Measurements from ENCODE around the gene AKR1A1. TPM values are rescaled to one million over a fixed set of nuclear protein-coding genes. Genes with fewer than 3 reads are reported as not detected.

The AKR1A1 gene
- total and polyA plus RNA-seq, 2 experiments from 2014 or later, result 186 to 275 TPM

DNA sequence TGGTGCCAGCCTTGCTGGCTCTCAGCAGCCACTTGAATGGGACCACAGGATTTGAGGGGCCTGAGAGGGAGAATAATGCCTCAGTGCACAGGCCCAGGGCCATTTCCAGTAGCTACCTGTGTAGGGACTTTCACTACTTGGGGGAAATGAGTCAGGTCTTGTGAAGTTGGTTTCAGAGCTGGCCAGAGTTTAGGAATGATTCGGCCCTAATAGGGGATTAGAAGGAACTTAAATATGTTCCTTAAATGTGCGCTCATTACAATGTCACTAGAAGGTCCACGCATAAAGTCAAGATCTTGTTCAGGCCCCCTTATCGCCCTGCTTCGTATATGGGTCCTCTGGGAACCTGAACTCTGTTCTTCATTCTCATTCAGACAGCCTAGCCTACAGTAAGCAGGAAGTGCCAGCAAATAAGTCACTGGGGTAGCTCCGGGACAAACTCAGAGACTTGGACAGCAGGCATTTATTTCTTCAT lies 5.6 kb upstream of the AKR1A1 start (continued):
- TF ChIP-seq, protein P1, sequence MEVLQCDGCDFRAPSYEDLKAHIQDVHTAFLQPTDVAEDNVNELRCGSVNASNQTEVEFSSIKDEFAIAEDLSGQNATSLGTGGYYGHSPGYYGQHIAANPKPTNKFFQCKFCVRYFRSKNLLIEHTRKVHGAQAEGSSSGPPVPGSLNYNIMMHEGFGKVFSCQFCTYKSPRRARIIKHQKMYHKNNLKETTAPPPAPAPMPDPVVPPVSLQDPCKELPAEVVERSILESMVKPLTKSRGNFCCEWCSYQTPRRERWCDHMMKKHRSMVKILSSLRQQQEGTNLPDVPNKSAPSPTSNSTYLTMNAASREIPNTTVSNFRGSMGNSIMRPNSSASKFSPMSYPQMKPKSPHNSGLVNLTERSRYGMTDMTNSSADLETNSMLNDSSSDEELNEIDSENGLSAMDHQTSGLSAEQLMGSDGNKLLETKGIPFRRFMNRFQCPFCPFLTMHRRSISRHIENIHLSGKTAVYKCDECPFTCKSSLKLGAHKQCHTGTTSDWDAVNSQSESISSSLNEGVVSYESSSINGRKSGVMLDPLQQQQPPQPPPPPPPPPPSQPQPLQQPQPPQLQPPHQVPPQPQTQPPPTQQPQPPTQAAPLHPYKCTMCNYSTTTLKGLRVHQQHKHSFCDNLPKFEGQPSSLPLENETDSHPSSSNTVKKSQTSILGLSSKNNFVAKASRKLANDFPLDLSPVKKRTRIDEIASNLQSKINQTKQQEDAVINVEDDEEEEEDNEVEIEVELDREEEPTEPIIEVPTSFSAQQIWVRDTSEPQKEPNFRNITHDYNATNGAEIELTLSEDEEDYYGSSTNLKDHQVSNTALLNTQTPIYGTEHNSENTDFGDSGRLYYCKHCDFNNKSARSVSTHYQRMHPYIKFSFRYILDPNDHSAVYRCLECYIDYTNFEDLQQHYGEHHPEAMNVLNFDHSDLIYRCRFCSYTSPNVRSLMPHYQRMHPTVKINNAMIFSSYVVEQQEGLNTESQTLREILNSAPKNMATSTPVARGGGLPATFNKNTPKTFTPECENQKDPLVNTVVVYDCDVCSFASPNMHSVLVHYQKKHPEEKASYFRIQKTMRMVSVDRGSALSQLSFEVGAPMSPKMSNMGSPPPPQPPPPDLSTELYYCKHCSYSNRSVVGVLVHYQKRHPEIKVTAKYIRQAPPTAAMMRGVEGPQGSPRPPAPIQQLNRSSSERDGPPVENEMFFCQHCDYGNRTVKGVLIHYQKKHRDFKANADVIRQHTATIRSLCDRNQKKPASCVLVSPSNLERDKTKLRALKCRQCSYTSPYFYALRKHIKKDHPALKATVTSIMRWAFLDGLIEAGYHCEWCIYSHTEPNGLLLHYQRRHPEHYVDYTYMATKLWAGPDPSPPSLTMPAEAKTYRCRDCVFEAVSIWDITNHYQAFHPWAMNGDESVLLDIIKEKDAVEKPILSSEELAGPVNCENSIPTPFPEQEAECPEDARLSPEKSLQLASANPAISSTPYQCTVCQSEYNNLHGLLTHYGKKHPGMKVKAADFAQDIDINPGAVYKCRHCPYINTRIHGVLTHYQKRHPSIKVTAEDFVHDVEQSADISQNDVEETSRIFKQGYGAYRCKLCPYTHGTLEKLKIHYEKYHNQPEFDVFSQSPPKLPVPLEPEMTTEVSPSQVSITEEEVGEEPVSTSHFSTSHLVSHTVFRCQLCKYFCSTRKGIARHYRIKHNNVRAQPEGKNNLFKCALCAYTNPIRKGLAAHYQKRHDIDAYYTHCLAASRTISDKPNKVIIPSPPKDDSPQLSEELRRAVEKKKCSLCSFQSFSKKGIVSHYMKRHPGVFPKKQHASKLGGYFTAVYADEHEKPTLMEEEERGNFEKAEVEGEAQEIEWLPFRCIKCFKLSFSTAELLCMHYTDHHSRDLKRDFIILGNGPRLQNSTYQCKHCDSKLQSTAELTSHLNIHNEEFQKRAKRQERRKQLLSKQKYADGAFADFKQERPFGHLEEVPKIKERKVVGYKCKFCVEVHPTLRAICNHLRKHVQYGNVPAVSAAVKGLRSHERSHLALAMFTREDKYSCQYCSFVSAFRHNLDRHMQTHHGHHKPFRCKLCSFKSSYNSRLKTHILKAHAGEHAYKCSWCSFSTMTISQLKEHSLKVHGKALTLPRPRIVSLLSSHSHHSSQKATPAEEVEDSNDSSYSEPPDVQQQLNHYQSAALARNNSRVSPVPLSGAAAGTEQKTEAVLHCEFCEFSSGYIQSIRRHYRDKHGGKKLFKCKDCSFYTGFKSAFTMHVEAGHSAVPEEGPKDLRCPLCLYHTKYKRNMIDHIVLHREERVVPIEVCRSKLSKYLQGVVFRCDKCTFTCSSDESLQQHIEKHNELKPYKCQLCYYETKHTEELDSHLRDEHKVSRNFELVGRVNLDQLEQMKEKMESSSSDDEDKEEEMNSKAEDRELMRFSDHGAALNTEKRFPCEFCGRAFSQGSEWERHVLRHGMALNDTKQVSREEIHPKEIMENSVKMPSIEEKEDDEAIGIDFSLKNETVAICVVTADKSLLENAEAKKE (CRISPR knock-in tag; IDR thresholded peaks at IDR 0.05), result no peak
- TF ChIP-seq NANOG (IDR thresholded peaks at IDR 0.05; ENCODE audit: borderline replicate concordance) (no peak), POLR2AphosphoS5 (IDR thresholded peaks at IDR 0.05; ENCODE audit: low read depth) (no peak), CREB1 (CRISPR knock-in tag; IDR thresholded peaks at IDR 0.05; ENCODE audit: low read depth) (no peak)

DNA sequence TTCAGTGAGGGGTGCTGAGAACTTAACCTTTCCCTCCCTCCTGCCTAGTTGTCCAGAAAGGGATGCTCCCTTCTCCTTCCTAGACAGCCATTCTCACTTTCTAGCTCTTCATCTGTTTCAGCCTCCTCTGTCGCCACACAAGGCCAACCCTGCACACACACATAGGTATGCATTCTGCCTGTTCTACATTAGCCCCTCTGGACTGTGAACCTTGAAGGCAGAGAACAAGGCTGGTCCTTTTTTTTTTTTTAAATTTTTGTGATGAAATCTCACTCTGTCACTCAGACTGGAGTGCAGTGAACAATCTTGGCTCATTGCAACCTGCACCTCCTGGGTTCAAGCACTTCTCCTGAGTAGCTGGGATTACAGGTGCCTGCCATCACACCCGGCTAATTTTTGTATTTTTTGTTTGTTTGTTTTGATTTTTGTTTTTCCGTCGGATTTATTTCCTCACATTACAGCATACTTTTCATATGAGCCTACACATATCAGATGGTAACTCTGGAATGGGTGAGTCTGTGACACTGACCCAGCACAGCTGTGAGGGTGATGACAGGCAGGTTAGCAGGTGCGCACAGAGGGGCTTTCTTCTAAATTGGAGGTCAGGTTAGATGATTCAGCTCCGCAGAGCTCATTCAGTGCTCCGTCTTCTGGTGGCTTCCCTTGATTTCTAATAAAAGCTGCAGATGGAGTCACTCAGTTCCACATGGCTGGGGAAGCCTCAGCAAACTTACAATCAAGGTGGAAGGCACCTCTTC lies 4.9 kb upstream of the AKR1A1 start:
- peaks cover 5% of the 10 kb centered on the region; the same call in 1 of the 2 replicates for H3F3A ChIP-seq (replicated peaks; ENCODE audit: low read depth)
- no peaks in the 10 kb centered on the region for H3K27me3 ChIP-seq (ENCODE audit: insufficient read depth)
- H2AFZ ChIP-seq, result peak overlapping the region; percentile 86
- H3K36me3 ChIP-seq (ENCODE audit: insufficient read depth), result no peaks in the 10 kb centered on the region
- H3K27ac ChIP-seq (ENCODE audit: low read depth), result no peak overlapping the region
- DNase-seq (ENCODE audit: low spot score) (no peak), ATAC-seq (no peak)
- H3K27me3 Mint-ChIP-seq (ENCODE audit: insufficient read depth, low read depth, poor library complexity), result peaks cover 6% of the 10 kb centered on the region
- no peak overlapping the region for H3K27ac Mint-ChIP-seq
- H3K79me2 ChIP-seq (replicated peaks; ENCODE audit: insufficient read depth), result no peaks in the 10 kb centered on the region
- H3K36me3 Mint-ChIP-seq (ENCODE audit: low read depth), result no peaks in the 10 kb centered on the region; the same call in 2 of the 3 replicates
- H3K4me1 Mint-ChIP-seq, result peaks cover 9% of the 10 kb centered on the region; the same call in 2 of the 3 replicates
- no peaks in the 10 kb centered on the region for H3K9me3 Mint-ChIP-seq
- TF ChIP-seq EZH2 (IDR thresholded peaks at IDR 0.05; ENCODE audit: low read depth, unreplicated experiment), result no peak
- peaks cover 8% of the 10 kb centered on the region; the same call in 1 of the 2 replicates for H3K4me1 ChIP-seq (ENCODE audit: insufficient read depth)
- H3K9me2 ChIP-seq (ENCODE audit: insufficient read depth), result 0 out of 2 replicates have a peak, but pooled peaks cover 2% of the 10 kb centered on the region
- H3K4me3 ChIP-seq, result no peak overlapping the region
- no peak overlapping the region for H3K4me2 ChIP-seq
- no peak overlapping the region for H3K4me3 Mint-ChIP-seq
- no peaks in the 10 kb centered on the region for H4K20me1 ChIP-seq (replicated peaks; ENCODE audit: insufficient read depth)
